MCF 10A (cell line): ENCODE results near the gene INPP5K. TPM values are rescaled to one million over a fixed set of nuclear protein-coding genes. Genes with fewer than 3 reads are reported as not detected.
A peak's percentile ranks its signal among the peaks of the same experiment; 100 is the strongest.

Experiments used
- BruUV-seq: library from RNA; stranded (reverse); fragments of 400-500 nt; replicated peaks from 2 replicates; lab custom pipeline; 2021; lab: Mats Ljungman, UMichigan
- CTCF ChIA-PET: fragments of 300-600 bp; sonication (Branson Sonifier 250); formaldehyde crosslinking; extraction: SDS; loops from one replicate; lab custom pipeline; 2021; ENCODE audit warnings: antibody characterized with exemption, inconsistent platforms; lab: Yijun Ruan, JAX
- POLR2A ChIA-PET: fragments of 300-600, 350-650 bp; sonication (Branson Sonifier 250); formaldehyde crosslinking; extraction: SDS; loops from one replicate; lab custom pipeline; 2020; ENCODE audit warnings: antibody characterized with exemption, inconsistent platforms; lab: Yijun Ruan, JAX
- DNase-seq: peaks from one replicate; pipeline ENCODE4 v3.0.0-alpha.2; 2018; ENCODE audit not compliant: unreplicated experiment
- H3K27ac Mint-ChIP-seq: one replicate; pipeline ENCODE4 v1.8.0; 2022; ENCODE audit warnings: mild to moderate bottlenecking, low read depth, mixed read lengths; ENCODE audit not compliant: unreplicated experiment
- H3K27me3 Mint-ChIP-seq: one replicate; pipeline ENCODE4 v1.8.0; 2022; ENCODE audit warnings: mixed read lengths; ENCODE audit not compliant: insufficient read depth, unreplicated experiment
- H3K36me3 Mint-ChIP-seq: one replicate; pipeline ENCODE4 v1.8.0; 2022; ENCODE audit warnings: mild to moderate bottlenecking, moderate library complexity, mixed read lengths; ENCODE audit not compliant: insufficient read depth, unreplicated experiment
- H3K4me1 Mint-ChIP-seq: one replicate; pipeline ENCODE4 v1.8.0; 2022; ENCODE audit warnings: mixed read lengths; ENCODE audit not compliant: insufficient read depth, unreplicated experiment
- H3K4me3 Mint-ChIP-seq: one replicate; pipeline ENCODE4 v1.8.0; 2022; ENCODE audit warnings: mild to moderate bottlenecking, moderate library complexity, mixed read lengths; ENCODE audit not compliant: unreplicated experiment
- H3K9me3 Mint-ChIP-seq: one replicate; pipeline ENCODE4 v1.8.0; 2022; ENCODE audit warnings: mixed read lengths; ENCODE audit not compliant: unreplicated experiment
- intact Hi-C: fragments of 100-400 bp; cut with micrococcal nuclease; formaldehyde crosslinking; loops from 2 replicates; pipeline ENCODE4 v1.14.1; 2022
- total RNA-seq: library from RNA; stranded (reverse); gene quantifications from 2 replicates; pipeline ENCODE4 v1.2.3, GENCODE V29; 2022
- TF ChIP-seq, protein P1 (sequence below): fragments of 200-600 bp; IDR thresholded peaks from one replicate; pipeline ENCODE4 v1.8.0; 2022; ENCODE audit warnings: antibody characterized with exemption, mild to moderate bottlenecking; ENCODE audit not compliant: unreplicated experiment

The INPP5K gene
- total RNA-seq, 1 experiment from 2014 or later, result 28.9 TPM

DNA sequence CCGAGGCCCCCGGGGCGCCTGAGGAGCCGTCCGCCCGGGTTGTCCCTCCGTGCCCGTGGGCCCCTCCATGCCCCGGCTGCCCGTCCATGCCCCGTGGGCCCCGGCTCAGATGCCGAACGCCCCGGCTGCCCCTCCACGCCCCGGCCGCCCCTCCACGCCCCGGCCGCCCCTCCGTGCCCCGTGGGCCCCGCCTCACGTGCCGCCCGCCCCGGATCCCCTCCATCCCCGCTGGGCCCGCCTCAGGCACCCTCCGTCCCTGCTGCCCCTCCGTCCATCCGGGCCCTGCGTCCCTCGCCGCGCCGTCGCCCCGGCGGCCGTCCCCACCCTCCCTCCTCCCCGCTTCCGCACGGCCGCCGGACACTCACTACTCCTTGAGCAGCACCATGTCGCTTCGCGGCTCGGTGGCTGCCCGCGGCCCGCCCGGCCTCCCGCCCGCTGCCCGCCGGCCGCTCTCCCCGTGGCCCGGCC lies 45.8 kb upstream of the INPP5K start:
- intact Hi-C loops, result loop anchor here (2.0 kb wide), 1 partner anchor 105 kb away; the partner anchor contains the start of gene CRK
- POLR2A ChIA-PET, result interaction anchor here (0.6 to 1.8 kb wide), 21 partner anchors 12 to 268 kb away, joined by 3 to 13 read pairs (median 4); partner anchors contain the start of genes INPP5K, RILP, RPA1 and SLC43A2

DNA sequence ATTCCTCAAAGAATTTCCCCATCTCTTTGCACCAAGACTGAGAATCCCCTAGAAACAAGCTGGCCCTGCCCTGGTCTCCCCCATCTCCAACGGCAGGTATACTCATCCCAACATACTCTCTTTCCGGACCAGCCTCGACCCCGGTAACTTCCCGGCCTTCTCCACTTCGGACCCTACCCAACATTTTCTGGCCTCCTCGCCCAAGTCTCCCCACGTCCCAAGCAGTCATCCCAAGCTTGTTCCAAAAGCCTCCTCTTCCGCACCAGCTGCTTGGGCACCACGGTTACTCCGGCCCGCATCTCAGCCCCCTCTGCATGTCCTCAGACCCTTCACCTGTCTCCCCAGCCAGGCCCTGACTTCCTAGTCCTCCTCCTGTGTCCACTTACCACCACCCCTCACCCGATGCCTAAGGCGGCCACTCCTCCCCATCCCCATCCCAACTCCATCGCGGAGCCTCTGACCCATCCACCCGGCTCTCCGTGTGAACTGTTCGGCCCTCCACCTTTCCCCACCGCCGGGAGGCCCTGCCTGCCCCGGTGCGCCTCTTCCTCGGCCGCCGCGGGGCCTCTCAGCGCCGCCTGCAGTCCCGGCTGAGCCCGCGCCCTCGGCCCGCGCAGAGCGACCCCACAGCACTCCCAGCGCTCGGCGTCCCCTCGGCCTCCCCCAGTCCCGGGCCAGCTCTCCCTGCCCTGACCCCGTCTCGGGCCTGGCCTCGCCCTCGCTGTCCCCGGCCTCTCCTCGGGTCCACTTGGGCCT lies 45.2 kb upstream of the INPP5K start:
- CTCF ChIA-PET, result interaction anchor here (0.9 to 1.0 kb wide), 4 partner anchors 12 to 52 kb away, joined by 3 to 5 read pairs (median 4); no protein-coding TSS in a partner anchor
- no TSS peak for BruUV-seq
- POLR2A ChIA-PET, result interaction anchor here (0.7 to 1.8 kb wide), 11 partner anchors 12 to 156 kb away, joined by 3 to 7 read pairs (median 4); partner anchors contain the start of genes CRK and RILP

More for the DNA sequence above, 45.8 kb upstream of the INPP5K start:
- Mint-ChIP-seq H3K4me1 (peaks cover 14% of the 10 kb centered on the region), H3K27ac (peak overlapping the region; percentile 97), H3K9me3 (no peaks in the 10 kb centered on the region), H3K36me3 (peaks cover 18% of the 10 kb centered on the region), H3K4me3 (peak overlapping the region; percentile 90), H3K27me3 (no peaks in the 10 kb centered on the region)
- DNase-seq, result no peak
- TF ChIP-seq, protein P1, sequence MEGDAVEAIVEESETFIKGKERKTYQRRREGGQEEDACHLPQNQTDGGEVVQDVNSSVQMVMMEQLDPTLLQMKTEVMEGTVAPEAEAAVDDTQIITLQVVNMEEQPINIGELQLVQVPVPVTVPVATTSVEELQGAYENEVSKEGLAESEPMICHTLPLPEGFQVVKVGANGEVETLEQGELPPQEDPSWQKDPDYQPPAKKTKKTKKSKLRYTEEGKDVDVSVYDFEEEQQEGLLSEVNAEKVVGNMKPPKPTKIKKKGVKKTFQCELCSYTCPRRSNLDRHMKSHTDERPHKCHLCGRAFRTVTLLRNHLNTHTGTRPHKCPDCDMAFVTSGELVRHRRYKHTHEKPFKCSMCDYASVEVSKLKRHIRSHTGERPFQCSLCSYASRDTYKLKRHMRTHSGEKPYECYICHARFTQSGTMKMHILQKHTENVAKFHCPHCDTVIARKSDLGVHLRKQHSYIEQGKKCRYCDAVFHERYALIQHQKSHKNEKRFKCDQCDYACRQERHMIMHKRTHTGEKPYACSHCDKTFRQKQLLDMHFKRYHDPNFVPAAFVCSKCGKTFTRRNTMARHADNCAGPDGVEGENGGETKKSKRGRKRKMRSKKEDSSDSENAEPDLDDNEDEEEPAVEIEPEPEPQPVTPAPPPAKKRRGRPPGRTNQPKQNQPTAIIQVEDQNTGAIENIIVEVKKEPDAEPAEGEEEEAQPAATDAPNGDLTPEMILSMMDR, result no peak
- CTCF ChIA-PET, result interaction anchor here (0.6 to 2.3 kb wide), 3 partner anchors 11 to 53 kb away, joined by 3 to 7 read pairs (median 3); no protein-coding TSS in a partner anchor
- BruUV-seq, result no TSS peak

DNA sequence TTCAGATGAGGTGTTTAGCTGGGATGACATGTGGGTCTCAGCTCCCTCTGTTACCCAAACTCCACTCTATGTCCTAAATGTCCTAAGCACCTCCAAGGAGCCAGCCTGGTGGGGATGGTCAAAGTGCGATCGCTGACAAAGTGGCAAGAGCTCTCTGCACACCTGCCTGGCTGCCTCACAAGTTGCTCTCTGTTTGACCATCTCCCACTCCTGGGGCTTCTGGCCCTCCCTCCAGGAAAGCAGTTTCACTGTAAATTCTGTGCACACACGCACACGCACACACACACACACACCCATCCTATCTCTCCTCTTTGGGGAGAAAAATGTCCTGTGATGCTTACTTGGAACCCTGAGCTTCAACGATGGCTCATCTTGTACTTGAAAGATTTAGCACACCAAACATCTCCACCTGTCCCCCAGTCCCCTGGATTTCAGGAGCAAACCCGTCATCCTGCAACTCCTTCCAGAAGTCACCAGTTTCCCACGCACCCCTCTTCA lies 44.5 kb upstream of the INPP5K start:
- no peaks in the 10 kb centered on the region for H3K9me3 Mint-ChIP-seq
- H3K4me1 Mint-ChIP-seq, result peaks cover 17% of the 10 kb centered on the region
- ChIA-PET POLR2A (interaction anchor here (0.6 to 1.4 kb wide), 14 partner anchors 11 to 798 kb away, joined by 3 to 6 read pairs (median 4); partner anchors contain the start of genes CRK, INPP5K and RILP), CTCF (interaction anchor here (0.9 to 1.0 kb wide), 3 partner anchors 13 to 46 kb away, joined by 4 to 5 read pairs (median 4); no protein-coding TSS in a partner anchor)
- TF ChIP-seq, protein P1, result no peak
- no peak for DNase-seq
- intact Hi-C loops, result no loop called here
- H3K4me3 Mint-ChIP-seq, result peak overlapping the region; percentile 90
- peaks cover 22% of the 10 kb centered on the region for H3K36me3 Mint-ChIP-seq
- no TSS peak for BruUV-seq
- H3K27ac Mint-ChIP-seq, result peak overlapping the region; percentile 97
- H3K27me3 Mint-ChIP-seq, result no peaks in the 10 kb centered on the region

More for the DNA sequence above, 45.2 kb upstream of the INPP5K start:
- Mint-ChIP-seq H3K27ac (peak overlapping the region; percentile 97), H3K36me3 (peaks cover 22% of the 10 kb centered on the region), H3K4me3 (peak overlapping the region; percentile 90), H3K4me1 (peaks cover 14% of the 10 kb centered on the region), H3K9me3 (no peaks in the 10 kb centered on the region), H3K27me3 (no peaks in the 10 kb centered on the region)
- no peak for DNase-seq
- TF ChIP-seq, protein P1, result peak; percentile 11
- intact Hi-C loops, result loop anchor here (2.0 kb wide), 1 partner anchor 105 kb away; the partner anchor contains the start of gene CRK
